Neutrophil (primary cell): ENCODE measurements around the gene SCAND1.
A peak's percentile ranks its signal among the peaks of the same experiment; 100 is the strongest.
"Not testable (repeated sequence)": the region's sequence is repeated elsewhere in the genome, so short reads cannot be mapped to it uniquely, and the experiment has no call there.

Experiments
- H3K27ac ChIP-seq: fragments of 200-600 bp; sonication (generic); 2 replicates; pipeline ENCODE4 v1.5.1; 2016; ENCODE audit warnings: mild to moderate bottlenecking, moderate library complexity
- H3K27me3 ChIP-seq: fragments of 200-600 bp; sonication (generic); 2 replicates; pipeline ENCODE4 v1.6.0; 2016; ENCODE audit warnings: mild to moderate bottlenecking
- H3K36me3 ChIP-seq: fragments of 200-600 bp; sonication (generic); 2 replicates; pipeline ENCODE4 v1.5.1; 2017
- H3K4me1 ChIP-seq, 2 experiments: fragments of 200-600 bp in 1 of 2; sonication (generic) in 1 of 2; 1 replicate in 1 of 2; 2 replicates in 1 of 2; pipeline versions ENCODE4 v1.5.1 to v1.6.1; 2013 to 2016; ENCODE audit warnings: low read depth in 1 of 2, low read length in 1 of 2, mild to moderate bottlenecking in 1 of 2, moderate library complexity in 1 of 2; ENCODE audit not compliant: control insufficient read depth in 1 of 2, insufficient read depth in 1 of 2
- H3K4me3 ChIP-seq, 2 experiments: fragments of 200-600 bp in 1 of 2; sonication (generic) in 1 of 2; 1 replicate in 1 of 2; 2 replicates in 1 of 2; pipeline ENCODE4 v1.5.1; 2013 to 2016; ENCODE audit warnings: low read depth in 1 of 2, low read length in 1 of 2, mild to moderate bottlenecking in 1 of 2, moderate library complexity in 1 of 2
- H3K9me3 ChIP-seq: fragments of 200-600 bp; sonication (generic); 2 replicates; pipeline ENCODE4 v1.5.1; 2016
- TF ChIP-seq, protein P1 (sequence below): fragments of 200-600 bp; sonication (generic); IDR thresholded peaks from 2 replicates; pipeline ENCODE4 v1.5.1; 2016; ENCODE audit warnings: antibody characterized with exemption

The SCAND1 gene

DNA sequence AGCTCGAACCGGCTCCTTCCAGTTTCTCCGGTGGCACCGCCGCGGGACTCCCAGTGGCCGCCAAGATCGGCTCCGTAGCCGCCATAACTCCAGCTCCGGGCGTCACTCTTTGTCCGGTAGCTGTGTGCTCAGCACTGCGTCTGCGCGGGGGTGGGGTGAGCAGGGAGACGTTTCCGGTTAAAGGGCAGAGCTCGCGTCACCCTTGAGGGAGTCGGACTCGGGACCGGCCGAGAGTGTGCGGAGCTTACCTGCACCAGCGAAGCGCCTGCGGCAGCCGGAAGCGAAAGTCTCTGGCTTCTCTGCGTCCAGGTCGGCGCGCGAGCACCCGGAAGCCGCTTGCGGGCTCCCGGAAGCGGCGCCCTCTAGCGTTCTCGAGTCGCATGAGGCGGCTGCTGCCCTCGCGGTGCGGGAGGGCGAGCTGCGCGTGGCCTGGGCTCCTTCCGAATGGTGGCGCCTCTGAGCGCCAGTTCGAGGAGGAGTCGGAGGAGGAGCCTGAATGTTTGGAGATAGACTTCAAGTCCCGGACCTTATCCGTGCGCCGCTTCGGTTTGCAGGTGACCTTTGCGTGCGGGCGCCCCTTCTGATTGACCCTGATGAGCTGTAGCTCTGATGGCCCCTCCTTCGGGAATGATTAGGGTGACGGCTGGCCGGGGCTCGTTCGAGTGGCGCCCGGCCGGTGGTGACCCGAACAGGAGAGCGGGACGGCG lies at the start of gene SCAND1:
Gene SCAND1, minus strand, starts transcription at position 303 of the 707 bp plus-strand sequence. Its CDS starts 218 bp downstream, at position 85.
- peaks cover 31% of the 10 kb centered on the region in 2 experiments for H3K4me1 ChIP-seq
- H3K4me3 ChIP-seq: peak within 1 kb of the TSS; percentile 95 to 98
- H3K9me3 ChIP-seq: no peaks in the 10 kb centered on the region
- no peaks in the 10 kb centered on the region for H3K27me3 ChIP-seq
- H3K36me3 ChIP-seq: no peaks in the 10 kb centered on the region
- H3K27ac ChIP-seq: peak within 1 kb of the TSS; percentile 96
- TF ChIP-seq, protein P1, sequence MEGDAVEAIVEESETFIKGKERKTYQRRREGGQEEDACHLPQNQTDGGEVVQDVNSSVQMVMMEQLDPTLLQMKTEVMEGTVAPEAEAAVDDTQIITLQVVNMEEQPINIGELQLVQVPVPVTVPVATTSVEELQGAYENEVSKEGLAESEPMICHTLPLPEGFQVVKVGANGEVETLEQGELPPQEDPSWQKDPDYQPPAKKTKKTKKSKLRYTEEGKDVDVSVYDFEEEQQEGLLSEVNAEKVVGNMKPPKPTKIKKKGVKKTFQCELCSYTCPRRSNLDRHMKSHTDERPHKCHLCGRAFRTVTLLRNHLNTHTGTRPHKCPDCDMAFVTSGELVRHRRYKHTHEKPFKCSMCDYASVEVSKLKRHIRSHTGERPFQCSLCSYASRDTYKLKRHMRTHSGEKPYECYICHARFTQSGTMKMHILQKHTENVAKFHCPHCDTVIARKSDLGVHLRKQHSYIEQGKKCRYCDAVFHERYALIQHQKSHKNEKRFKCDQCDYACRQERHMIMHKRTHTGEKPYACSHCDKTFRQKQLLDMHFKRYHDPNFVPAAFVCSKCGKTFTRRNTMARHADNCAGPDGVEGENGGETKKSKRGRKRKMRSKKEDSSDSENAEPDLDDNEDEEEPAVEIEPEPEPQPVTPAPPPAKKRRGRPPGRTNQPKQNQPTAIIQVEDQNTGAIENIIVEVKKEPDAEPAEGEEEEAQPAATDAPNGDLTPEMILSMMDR: peak; percentile 99

DNA sequence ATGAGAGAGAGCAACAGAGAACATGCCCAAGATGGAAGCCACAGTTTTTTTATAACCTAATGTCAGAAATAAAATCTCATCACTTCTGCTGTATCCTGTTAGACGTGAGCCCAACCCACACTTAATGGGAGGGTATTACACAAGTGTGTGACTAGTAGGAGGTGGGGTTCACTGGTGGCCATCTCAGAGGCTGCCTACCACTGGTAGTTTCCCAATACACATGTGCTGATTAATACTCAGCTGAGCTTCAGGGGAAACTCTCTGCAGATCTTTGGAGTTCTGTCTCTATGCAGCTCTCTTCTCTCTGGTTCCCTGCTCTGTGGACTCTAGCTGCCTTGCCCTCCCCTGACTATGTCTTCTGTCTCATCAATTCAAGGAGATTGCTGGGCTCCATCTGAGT lies 49.7 kb upstream of the SCAND1 start:
- H3K27me3 ChIP-seq: no peaks in the 10 kb centered on the region
- no peak overlapping the region for H3K27ac ChIP-seq
- TF ChIP-seq, protein P1: no peak
- H3K4me1 ChIP-seq: no peaks in the 10 kb centered on the region
- no peaks in the 10 kb centered on the region for H3K36me3 ChIP-seq
- no peaks in the 10 kb centered on the region for H3K9me3 ChIP-seq
- no peak overlapping the region for H3K4me3 ChIP-seq

DNA sequence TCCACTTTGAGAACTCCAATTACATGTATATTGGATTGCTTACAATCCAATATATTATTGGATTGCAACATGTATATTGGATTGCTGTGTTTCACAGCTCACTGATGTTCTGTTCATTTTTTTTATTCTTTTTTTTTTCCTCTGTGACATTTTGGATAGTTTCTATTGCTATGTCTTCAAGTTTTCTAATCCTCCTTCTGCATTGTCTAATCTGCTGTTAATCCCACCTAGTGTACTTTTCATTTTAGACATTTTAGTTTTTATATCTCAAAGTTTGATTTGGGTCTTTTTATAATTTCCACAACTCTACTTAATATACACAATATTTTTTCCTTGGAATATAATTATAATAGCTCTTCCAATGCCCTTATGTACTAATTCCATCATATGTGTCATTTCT lies 48.6 kb upstream of the SCAND1 start:
- no peaks in the 10 kb centered on the region for H3K27me3 ChIP-seq

DNA sequence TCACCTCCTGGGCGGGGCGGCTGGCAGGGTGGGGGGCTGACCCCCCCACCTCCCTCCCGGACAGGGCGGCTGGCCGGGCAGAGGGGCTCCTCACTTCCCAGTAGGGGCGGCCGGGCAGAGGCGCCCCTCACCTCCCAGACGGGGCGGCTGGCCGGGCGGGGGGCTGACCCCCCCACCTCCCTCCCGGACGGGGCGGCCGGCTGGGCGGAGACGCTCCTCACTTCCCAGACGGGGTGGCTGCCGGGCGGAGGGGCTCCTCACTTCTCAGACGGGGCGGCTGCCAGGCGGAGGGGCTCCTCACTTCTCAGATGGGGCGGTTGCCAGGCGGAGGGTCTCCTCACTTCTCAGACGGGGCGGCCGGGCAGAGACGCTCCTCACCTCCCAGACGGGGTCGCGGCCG lies 47.0 kb upstream of the SCAND1 start:
- not testable (repeated sequence) for H3K4me1 ChIP-seq, H3K4me3 ChIP-seq

More for the DNA sequence above, 48.6 kb upstream of the SCAND1 start:
- TF ChIP-seq, protein P1: no peak
- Histone ChIP-seq H3K9me3 (no peaks in the 10 kb centered on the region), H3K4me3 (no peak overlapping the region), H3K4me1 (no peaks in the 10 kb centered on the region), H3K36me3 (no peaks in the 10 kb centered on the region), H3K27ac (no peak overlapping the region)

DNA sequence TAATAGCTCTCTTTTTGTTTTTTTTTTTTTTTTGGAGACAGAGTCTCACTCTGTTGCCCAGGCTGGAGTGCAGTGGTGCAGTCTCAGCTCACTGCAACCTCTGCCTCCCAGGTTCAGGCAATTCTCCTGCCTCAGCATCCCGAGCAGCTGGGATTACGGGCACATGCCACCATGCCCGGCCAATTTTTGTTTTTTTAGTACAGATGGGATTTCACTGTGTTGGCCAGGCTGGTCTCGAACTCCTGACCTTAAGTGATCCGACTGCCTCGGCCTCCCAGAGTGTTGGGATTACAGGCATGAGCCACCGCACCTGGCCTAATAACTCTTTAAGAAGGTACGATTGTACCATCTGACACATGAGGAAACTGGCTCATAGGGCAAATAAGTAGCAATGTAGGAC lies 42.2 kb upstream of the SCAND1 start:
- not testable (repeated sequence) for H3K27me3 ChIP-seq, H3K9me3 ChIP-seq, H3K4me1 ChIP-seq, H3K36me3 ChIP-seq, H3K27ac ChIP-seq, H3K4me3 ChIP-seq

More for the DNA sequence above, 47.0 kb upstream of the SCAND1 start:
- not testable (repeated sequence) for H3K27ac ChIP-seq, H3K9me3 ChIP-seq, H3K36me3 ChIP-seq, H3K27me3 ChIP-seq

DNA sequence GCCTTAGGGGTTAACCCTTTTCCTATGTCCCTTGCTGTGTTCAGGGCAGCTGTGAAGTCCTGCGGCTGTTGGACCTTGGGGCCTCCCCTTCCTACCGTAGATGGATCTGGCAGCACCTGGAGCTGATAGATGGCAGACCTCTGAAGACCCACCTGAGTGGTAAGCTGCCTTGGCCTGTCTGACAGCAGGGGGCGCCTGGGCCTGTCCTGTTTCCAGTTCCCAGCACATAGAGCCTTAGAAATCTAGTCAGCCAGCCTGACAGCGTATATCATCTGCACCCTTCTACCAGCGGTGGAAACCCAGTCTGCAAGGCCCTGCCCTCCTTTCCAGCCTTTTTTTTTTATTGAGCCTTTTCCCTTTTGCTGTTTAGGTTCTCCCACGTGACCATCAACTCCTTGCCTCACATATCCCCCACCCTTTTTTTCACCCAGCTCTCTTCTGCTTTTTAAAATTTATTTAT lies 40.7 kb upstream of the SCAND1 start:
- H3K27me3 ChIP-seq: peaks cover 21% of the 10 kb centered on the region
- H3K36me3 ChIP-seq: no peaks in the 10 kb centered on the region
- H3K9me3 ChIP-seq: no peaks in the 10 kb centered on the region
- H3K27ac ChIP-seq: no peak overlapping the region
- no peaks in the 10 kb centered on the region for H3K4me1 ChIP-seq
- TF ChIP-seq, protein P1: peak; percentile 46
- no peak overlapping the region for H3K4me3 ChIP-seq
